ENCODE data around the gene ZNF605.
"Not testable (repeated sequence)": the region's sequence is repeated elsewhere in the genome, so short reads cannot be mapped to it uniquely, and the experiment has no call there.

ZNF605 gene

DNA sequence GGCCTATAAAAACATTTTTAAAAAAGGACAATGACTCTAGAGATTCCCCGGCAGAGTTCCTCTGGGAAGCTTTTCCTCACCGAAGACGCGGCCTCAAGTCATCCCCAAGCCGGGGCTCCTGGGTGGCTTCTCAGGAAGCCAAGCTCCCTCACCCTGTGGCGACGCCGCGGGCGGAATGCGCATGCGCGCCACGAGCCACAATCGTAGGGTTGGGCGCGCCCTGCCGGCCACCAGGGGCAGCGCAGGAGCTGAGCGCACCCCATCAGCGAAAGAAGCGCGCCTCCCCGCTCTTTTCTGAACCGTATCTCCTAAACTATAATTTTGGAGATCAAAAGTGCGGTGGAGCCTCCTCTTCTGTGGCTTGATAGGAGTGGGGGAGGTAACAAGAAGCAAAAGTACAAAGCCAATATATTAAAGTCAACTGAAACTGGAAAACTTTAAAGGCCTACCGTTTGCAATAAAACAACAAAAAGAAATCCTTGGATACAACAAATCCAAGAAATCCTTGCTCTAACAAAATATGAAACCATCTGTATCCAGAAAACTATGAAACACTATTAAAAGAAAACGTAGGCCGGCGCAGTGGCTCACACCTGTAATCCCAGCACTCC lies 51.3 kb downstream of the ZNF605 start:
- peak; percentile 26 for DNase-seq

- DNase-seq = no peak
Measured at GRCh38 chr12:132899033-132899432, 57.1 kb downstream of the ZNF605 start.

- no peak for DNase-seq
Measured at GRCh38 chr12:132888852-132889251, 67.3 kb downstream of the ZNF605 start.

GRCh38 chr12:132887513-132888351 lies 68.4 kb downstream of the ZNF605 start, which contains the start of gene CHFR:
TSS of gene CHFR (minus strand) at chr12:132887605. CDS start at chr12:132887328, 277 bp downstream.
- DNase-seq = peak; percentile 98

- peak; percentile 34 for DNase-seq
Measured at GRCh38 chr12:132886529-132887477, 69.3 kb downstream of the ZNF605 start.

DNA sequence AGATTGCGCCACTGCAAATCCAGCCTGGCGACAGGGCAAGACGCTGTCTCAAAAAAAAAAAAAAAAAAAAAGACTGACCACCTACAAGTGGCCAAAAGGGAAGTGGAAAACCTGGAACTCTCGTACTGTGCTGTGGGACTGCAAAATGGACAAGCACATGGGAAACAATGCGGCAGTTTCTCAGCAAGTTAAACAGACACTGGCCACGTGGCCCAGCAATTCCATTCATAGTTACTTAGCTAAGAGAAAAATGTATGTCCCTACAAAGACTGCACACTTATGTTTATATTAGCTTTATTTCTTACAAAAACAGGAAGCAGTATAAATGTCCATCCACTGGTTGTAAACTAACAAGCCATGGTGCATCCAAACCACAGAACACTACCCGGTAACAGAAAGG lies 74.3 kb downstream of the ZNF605 start:
- DNase-seq = peak; percentile 23

GRCh38 chr12:132874620-132875019 lies 81.5 kb downstream of the ZNF605 start:
- DNase-seq = not testable (repeated sequence)

DNA sequence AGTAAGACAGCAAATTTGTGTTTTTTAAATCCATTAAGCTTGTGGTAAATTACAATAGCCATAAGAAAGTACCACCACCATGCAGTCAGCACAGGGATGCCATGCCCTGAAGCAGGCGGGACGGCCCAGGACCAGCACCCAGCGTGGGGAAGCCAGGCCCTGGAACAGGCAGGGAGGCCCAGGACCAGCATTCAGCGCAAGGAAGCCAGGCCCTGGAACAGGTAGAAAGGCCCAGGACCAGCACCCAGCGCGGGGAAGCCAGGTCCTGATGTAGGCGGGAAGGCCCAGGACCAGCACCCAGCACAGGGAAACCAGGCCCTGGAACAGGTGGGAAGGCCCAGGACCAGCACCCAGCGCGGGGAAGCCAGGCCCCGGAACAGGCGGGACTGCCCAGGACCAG lies 81.9 kb downstream of the ZNF605 start:
- DNase-seq = no peak

- no peak for DNase-seq
Measured at GRCh38 chr12:132873724-132874123, 82.4 kb downstream of the ZNF605 start.

- DNase-seq = no peak
Measured at GRCh38 chr12:132872975-132873421, 83.1 kb downstream of the ZNF605 start.

- no peak for DNase-seq
Measured at GRCh38 chr12:132872073-132872855, 83.8 kb downstream of the ZNF605 start.

DNA sequence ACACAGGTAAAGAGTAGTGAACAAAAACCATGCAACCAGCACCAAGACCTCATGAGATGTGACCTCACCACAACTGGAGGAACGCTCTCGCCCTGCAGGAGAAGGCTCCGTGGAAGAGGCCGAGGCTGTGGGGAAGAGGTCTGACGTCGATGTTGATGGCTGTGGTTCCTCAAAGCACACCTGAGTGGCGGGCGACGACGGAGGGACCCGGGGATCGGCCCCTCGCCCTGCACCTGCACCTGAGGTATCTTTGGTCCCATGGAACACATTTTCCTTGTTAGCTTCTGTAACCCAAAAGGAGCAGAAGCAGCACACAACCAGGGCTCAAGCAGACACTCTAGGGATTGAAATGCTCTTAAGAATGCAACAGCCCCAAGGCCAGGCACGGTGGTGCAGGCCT lies 86.6 kb downstream of the ZNF605 start:
- DNase-seq = no peak

Data from EL (cell line).